ENCODE measurements around the gene TFAP2A.

Gene TFAP2A

DNA sequence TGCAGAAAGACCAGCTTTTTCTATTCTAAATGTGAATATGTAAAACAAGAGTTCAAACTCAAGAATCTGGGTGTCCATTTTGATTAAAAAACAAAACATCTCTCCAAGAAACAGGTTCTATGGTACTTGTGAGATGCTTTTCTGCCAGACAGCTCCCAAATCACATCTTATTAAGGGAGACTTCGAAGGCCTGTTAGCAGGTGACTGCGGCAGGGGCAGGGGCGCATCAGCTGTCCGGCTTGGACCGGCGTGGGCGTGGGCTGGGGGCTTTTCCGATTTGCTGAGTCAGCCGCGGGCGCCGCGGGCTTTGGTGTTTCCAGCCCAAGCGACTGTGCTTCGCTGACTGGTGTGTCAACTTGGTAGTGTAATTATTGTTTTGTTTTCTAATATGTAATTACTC is 32.6 kb downstream of the TFAP2A start:
- no peak for DNase-seq

DNA sequence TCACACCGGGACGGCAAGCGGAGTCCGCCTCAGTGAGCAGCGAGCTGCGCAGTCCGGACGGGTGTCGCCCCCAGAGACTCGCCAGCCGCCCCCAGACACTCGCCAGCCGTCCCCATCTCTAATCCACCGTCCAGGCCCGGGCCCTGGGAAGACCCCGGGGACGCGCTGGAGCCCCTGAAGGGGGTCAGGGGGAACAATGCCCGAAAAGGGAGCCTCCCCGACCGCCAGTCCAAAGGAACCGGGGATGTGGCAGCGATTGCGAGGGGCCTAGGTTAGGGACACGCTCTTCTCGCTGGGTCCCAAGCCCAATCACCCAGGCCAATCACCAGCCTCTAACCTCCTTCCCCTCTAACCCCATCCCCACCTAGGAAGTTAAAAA is 33.1 kb downstream of the TFAP2A start:
- DNase-seq, result no peak

DNA sequence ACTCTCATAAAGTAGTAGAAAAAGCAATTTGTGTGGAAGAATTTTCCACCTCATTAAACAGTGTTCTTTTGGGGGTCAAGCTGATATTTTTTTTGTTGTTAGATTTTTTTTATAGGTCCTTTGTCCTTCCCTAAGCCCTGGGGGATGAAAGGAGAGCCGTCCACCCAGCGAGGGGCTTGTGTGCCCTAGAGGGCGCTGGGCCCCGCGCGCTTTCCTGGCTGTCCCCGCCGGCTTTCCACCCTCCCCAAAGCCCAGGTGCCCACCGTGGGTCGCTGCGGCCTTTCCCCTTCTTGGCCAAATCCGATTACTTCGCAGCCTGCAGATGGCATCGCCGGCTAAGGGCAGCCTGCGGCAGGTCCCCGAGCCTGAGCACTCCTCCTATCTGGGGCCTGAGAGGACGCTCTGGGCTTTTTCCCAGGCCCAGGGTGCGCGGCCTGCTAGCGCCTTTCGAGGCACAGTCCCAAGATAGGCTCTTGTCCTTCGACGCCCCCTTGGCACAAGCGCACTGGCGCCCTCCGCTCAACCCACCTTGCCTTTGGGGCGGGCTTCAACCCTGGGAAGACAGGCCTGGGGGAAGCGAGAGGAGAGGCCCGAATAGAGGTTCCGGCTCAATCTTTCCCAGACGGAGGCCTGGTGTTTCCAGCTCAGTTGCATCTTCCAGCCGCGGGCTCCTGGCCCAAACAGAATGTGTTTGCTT is 33.6 kb downstream of the TFAP2A start:
- DNase-seq, result no peak

DNA sequence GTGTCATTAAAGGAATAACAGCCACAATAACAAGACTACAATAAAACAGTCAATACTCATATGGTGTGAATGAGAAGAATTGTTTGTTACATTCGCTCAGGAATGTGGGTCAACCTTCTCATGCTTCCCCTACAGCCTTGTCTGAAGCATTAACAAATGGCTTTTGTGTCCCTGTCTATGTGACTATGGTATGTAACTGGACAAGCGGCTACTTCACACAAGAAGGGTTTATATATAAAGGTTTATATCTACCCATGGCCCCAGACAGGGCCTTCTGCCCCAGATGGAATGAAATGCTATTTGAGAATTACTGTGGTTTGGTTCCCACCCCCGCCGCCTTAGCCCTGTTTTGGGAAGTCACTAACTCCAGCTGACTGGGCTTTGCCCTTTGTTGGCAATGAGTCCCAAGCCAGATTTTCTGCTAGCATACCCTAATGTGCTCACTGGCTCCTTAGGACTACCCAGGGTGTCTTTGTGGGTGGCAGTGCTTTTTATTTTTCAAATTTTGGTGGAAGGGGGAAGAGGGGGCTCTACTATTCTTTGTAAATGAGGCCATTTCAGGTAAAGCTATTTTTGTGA is 39.4 kb downstream of the TFAP2A start:
- DNase-seq, result no peak

DNA sequence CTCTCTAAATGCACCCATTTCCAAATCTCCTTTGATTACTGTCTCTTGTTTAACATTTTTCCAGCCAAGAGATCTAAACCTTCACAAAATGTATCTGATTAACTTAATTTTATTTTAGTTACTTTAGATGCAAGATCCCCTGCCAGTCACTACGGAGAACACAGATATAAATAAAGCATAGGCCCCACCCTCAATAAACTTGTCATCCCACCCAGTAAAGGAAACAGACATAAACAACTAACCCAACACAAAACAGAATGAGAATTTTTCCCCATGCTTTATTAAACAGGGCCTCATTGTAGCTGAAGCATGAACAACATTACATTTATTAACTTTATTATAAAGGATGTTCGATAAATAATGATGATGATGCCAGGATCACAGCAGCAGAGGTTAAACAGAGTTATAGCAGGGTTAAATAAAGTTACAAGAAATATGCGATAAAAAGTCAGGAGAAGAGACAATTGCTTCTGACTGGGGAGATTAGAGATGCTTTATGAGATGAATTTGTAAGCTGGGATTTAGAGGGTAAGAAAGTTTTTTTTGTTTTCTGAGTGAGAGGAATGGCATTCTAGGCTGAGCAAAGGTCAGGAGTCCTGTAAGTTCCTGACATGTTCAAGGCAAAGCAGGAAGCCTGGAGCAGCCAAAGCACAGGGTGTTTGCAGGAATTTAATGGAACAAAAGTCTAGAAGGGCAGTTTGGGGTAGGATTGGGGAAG is 41.1 kb downstream of the TFAP2A start:
- DNase-seq, result no peak

DNA sequence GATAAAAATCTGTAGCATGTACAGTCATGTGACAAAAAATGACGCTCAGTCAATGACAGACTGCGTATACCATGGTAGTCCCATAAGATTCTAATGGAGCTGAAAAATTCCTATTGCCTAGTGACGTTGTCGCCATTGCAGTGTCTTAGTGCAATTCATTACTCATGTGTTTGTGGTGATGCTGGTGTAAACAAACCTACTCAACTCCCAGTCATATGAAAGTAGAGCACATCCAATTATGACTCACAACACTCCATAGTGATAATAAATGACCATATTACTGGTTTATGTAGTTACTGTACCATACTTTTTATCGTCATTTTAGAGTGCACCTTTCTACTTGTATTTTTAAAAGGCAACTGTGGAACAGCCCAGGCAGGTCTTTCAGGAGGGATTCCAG is 45.0 kb downstream of the TFAP2A start:
- DNase-seq, result no peak

DNA sequence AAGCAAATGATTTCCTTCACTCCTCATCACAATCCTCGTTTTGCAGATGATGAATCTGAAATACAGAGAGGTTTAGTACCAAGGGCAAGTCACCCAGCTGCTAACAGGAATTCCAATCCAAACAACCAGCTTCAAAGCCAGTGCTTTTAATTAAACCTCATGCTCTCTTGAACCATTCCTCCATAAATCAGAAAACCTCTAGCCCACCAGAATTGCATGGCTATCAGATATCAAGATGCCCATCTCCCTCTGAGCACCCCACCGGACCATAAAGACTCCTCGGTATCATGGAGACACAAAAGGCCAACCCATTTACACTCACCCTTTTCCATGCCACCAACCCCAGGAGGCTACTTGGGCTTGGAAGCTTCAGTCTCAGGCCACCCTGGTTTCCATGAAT is 46.0 kb downstream of the TFAP2A start:
- DNase-seq, result no peak

DNA sequence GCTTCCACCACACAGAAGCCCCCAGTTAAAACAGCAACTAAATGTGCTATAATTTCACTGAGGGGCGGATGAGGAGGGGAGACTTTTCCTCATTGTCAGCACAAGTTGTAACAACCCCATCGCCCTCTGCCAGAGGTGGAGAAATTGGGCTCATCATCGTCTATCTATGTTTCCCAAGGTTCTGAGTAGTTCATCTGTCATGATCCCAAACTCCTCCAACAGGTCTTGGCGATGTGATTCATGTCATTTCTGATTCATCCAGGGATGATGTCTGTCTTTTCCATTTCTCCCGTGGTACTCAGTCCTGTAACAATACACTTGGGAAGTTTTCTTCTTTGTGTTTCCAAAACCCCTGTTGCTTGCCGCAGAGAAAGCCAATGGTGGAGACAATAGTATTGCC is 51.0 kb downstream of the TFAP2A start:
- no peak for DNase-seq

DNA sequence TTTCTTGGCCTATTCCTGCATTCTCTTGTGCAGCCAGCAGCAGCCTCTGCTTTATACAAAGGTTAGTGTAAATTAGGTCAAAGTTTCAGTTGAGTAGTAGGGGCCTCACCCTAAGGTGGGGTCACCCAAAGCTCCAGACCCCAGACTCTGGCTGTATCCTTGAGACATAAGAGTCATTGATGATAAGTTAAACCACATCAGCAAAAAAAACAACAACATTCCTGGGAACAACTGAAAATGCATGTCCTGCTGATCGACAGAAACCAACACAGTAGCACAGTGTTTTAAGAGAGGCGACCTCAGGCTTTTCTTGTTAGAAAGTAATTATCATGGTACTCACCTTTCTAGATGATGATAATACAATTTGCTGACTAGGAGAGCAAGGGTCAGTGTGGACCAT is 52.6 kb downstream of the TFAP2A start:
- DNase-seq, result no peak

DNA sequence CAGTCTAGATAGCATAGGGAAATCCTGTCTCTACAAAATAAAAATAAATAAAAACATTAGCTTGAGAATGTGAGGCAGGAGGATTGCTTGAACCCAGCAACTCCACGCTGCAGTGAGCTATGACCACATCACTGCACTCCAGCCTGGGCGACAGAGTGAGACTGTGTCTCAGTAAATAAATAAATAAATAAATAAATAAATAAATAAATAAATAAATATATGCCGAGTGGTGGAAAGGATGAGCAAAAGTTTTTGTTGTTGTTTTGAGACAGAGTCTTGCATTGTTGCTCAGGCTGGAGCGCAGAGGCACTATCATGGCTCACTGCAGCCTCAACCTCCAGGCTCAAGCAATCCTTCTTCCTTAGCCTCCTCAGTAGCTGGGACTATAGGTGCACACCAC is 53.4 kb downstream of the TFAP2A start:
- no peak for DNase-seq

DNA sequence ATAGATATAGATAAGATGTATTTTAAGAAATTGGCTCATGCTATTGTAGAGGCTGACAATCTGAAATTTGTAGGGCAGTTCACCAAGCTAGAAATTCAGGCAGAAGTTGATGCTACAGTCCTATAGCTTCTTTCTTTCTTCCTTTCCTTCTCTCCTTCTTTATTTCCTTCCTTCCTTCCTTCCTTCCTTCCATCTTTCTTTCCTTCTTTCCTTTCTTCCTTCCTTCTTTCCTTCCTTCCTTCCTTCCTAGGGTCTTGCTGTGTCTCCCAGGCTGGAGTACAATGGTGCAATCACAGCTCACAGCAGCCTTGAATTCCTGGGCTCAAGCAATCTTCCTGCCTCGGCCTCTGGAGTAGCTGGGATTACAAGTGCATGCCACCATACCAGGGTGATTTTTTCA is 55.3 kb downstream of the TFAP2A start:
- no peak for DNase-seq

DNA sequence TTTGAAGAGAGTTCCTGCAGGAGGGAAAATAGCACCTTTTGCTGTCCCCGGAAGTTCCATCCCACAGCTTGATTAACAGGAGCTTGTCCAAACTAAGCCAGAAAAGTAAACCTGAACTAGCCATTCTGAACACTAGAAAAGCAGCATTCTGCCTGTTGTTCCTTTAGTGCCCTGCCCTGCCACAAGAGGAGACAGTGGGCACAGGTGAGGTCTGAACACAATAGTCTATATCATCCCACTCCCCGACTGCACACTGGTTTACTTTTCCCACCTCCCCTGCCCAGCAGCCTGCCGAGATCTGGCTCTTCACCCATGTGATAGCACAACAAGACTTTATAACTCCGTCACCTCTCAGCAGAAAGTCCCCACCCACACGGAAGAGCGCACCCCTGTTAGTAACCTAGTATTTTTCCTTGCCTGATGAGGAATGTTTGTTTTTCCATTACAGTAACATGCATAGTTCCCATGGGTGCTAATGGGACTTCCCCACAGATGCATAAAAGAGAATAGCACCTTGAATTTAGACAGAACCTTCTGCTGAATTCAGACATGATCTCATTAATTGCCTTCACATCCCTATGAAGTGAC is 59.7 kb downstream of the TFAP2A start:
- no peak for DNase-seq

DNA sequence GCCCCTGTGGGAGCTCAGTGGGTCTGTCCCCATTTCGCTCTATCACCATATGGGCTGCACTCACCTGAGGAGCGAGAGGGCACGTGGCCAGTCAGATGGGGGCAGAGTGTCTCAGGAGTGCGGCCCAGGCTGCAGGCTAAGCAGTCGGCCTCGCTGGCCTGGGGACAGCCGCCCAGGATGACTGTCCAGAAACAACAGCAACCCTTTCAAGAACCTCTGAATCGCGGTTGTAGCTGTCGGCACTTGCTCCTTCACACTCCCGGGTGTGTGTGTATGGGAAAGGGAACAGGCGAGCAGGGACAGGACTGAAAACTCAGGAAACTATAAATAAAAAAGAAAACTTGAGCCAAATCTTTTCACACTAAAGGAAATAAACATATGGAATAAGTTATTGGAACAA is 63.1 kb downstream of the TFAP2A start:
- DNase-seq, result no peak

DNA sequence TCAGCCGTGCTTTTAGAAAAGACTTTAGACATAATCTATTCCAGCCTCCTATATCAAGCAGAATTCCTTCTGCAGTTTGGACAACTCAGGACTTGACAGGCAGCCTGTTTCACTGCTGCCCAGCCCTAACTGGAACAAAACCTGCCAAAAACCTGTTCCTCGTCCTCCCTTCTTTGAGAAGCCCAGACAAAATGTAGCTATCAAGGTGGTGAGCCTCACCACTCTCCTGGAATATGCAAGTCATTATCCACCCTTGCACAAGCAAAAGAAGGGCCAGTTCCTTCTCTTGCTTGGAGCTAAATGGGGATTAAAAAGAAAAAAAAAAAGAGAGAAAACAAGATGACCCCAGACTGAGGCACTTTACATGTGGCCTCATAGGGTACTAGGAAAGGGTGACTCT is 64.2 kb downstream of the TFAP2A start:
- no peak for DNase-seq

DNA sequence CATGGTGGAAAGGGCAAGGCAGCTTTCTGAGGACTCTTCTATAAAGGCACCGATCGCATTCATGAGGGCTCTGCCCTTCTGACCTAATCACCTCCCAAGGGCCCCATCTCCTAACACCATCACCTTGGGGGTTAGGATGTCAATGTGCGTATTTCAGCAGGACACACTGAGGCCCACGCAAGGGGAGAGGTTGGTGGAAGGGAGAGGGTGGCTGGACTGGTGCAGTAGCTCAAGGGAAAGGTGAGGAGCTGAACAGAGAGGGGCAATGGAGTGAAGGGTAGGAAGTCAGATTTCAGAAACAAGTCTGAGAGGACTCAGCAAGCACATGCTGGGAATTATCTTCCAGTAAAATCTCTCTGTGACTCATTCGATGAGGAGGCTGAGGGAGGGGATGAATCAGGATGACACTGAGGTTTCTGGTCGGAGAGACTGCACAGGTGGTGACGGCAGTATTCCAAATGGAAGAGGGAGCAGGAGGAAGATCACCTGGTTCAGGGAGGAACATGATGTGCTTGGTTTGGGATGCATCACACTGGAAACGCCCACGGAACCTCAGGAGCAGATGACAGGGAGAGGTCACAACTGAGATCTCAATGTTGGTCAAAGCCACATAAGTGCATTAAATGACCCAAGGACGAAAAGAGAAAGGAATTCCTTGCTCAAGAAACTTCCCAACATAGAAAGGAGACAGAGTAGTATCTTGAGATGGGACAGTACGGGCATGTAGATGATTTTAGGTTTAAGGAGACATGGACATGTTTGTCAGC is 67.1 kb downstream of the TFAP2A start:
- DNase-seq, result no peak
